Chondrocyte (in vitro differentiated cells): ENCODE measurements around the gene PSMB8. TPM values are rescaled to one million over a fixed set of nuclear protein-coding genes. Genes with fewer than 3 reads are reported as not detected.

Experiments
- DNase-seq: peaks from one replicate; pipeline ENCODE4 v3.0.0; 2021; ENCODE audit warnings: mixed read lengths, low spot score
- H3K27ac Mint-ChIP-seq: one replicate; pipeline ENCODE4 v1.8.0; 2021; ENCODE audit warnings: mild to moderate bottlenecking, moderate library complexity, mixed read lengths; ENCODE audit not compliant: unreplicated experiment
- H3K27me3 Mint-ChIP-seq: 2 replicates; pipeline ENCODE4 v1.8.0; 2021; ENCODE audit warnings: low read depth, mixed read lengths
- H3K36me3 Mint-ChIP-seq: 2 replicates; pipeline ENCODE4 v1.8.0; 2021; ENCODE audit warnings: low read depth, mixed read lengths
- H3K4me1 Mint-ChIP-seq: 2 replicates; pipeline ENCODE4 v1.8.0; 2021; ENCODE audit warnings: low read depth, mild to moderate bottlenecking, mixed read lengths
- H3K4me3 Mint-ChIP-seq: one replicate; pipeline ENCODE4 v1.8.0; 2021; ENCODE audit warnings: mild to moderate bottlenecking, moderate library complexity, mixed read lengths; ENCODE audit not compliant: unreplicated experiment
- H3K9me3 Mint-ChIP-seq: 2 replicates; pipeline ENCODE4 v1.8.0; 2021; ENCODE audit warnings: low read depth, mixed read lengths
- total RNA-seq: library from RNA; stranded (reverse); gene quantifications from 3 replicates; pipeline ENCODE4 v1.2.1, GENCODE V29; 2021
- TF ChIP-seq, protein P1 (sequence below): fragments of 200-600 bp; sonication (generic); IDR thresholded peaks from 2 replicates; pipeline ENCODE4 v1.5.0; 2021; ENCODE audit warnings: antibody characterized with exemption, mild to moderate bottlenecking, moderate library complexity

PSMB8 gene
- total RNA-seq, 1 donor from 2014 or later = 14.6 TPM

- Mint-ChIP-seq H3K4me3 (no peak within 1 kb of the TSS), H3K27me3 (peaks cover 23% of the 10 kb centered on the region), H3K9me3 (no peaks in the 10 kb centered on the region), H3K4me1 (peaks cover 8% of the 10 kb centered on the region), H3K27ac (no peak within 1 kb of the TSS), H3K36me3 (peaks cover 3% of the 10 kb centered on the region)
- TF ChIP-seq, protein P1, sequence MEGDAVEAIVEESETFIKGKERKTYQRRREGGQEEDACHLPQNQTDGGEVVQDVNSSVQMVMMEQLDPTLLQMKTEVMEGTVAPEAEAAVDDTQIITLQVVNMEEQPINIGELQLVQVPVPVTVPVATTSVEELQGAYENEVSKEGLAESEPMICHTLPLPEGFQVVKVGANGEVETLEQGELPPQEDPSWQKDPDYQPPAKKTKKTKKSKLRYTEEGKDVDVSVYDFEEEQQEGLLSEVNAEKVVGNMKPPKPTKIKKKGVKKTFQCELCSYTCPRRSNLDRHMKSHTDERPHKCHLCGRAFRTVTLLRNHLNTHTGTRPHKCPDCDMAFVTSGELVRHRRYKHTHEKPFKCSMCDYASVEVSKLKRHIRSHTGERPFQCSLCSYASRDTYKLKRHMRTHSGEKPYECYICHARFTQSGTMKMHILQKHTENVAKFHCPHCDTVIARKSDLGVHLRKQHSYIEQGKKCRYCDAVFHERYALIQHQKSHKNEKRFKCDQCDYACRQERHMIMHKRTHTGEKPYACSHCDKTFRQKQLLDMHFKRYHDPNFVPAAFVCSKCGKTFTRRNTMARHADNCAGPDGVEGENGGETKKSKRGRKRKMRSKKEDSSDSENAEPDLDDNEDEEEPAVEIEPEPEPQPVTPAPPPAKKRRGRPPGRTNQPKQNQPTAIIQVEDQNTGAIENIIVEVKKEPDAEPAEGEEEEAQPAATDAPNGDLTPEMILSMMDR = no peak
- no peak for DNase-seq
These were observed 27.1 kb downstream of the PSMB8 start, which contains the start of gene HLA-DOB for GRCh38 chr6:32816746-32817204. Gene HLA-DOB, minus strand, starts transcription at chr6:32817002. Its CDS starts 51 bp downstream, at chr6:32816951.

- Mint-ChIP-seq H3K27ac (no peak overlapping the region), H3K9me3 (no peaks in the 10 kb centered on the region), H3K4me1 (peaks cover 8% of the 10 kb centered on the region), H3K27me3 (peaks cover 23% of the 10 kb centered on the region), H3K4me3 (no peak overlapping the region), H3K36me3 (peaks cover 3% of the 10 kb centered on the region)
- DNase-seq = no peak
- TF ChIP-seq, protein P1 = no peak
These were observed 27.9 kb downstream of the PSMB8 start for GRCh38 chr6:32815996-32816395.

DNA sequence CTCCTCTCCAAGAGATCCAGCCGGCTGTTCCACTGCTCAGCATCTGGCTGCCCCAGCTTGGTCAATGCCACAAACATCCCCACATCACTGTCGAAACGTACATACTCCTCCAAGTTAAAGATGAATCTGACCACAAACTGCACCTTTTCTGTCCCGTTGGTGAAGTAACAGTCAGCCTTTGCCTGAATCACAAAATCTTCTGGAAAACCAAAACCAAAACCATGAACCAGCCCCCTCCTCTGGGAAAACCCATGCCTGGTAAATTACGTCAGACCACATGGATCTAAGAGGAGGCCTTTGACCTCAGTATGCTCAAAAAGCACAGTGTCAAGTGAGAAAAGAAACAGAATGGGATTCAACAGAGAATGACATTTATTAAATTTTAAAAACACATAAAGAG is 28.7 kb downstream of the PSMB8 start:
- no peak overlapping the region for H3K4me3 Mint-ChIP-seq
- no peak for DNase-seq
- peaks cover 8% of the 10 kb centered on the region for H3K4me1 Mint-ChIP-seq
- no peaks in the 10 kb centered on the region for H3K9me3 Mint-ChIP-seq
- TF ChIP-seq, protein P1 = no peak
- peak overlapping the region; percentile 54 for H3K27ac Mint-ChIP-seq
- H3K27me3 Mint-ChIP-seq = peaks cover 28% of the 10 kb centered on the region
- peaks cover 3% of the 10 kb centered on the region for H3K36me3 Mint-ChIP-seq

DNA sequence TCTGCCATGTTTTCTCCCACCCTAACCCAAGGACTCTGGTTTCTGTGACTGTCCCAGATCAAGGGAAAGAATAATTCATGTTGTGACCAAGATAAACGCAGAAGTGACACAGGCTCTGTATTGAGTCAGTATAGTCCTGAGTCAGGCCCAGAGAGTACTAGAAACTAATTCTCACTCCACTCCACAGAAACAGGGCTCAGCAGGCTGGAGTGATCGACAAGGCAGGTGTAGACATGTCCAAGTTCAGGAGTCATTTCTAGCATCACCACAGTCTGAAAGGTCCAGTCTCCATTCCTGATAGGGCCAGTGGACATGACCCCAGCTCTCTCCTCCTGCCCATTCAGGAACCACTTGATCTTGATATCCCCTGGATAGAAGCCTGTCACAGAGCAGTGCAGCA is 29.7 kb downstream of the PSMB8 start:
- DNase-seq = no peak
- peaks cover 3% of the 10 kb centered on the region for H3K36me3 Mint-ChIP-seq

GRCh38 chr6:32809171-32809570 is 34.7 kb downstream of the PSMB8 start:
- H3K4me3 Mint-ChIP-seq = no peak overlapping the region
- H3K27ac Mint-ChIP-seq = no peak overlapping the region
- H3K36me3 Mint-ChIP-seq = peaks cover 3% of the 10 kb centered on the region
- H3K4me1 Mint-ChIP-seq = peaks cover 7% of the 10 kb centered on the region
- TF ChIP-seq, protein P1 = no peak
- peaks cover 44% of the 10 kb centered on the region for H3K27me3 Mint-ChIP-seq
- H3K9me3 Mint-ChIP-seq = no peaks in the 10 kb centered on the region
- DNase-seq = no peak

More for the DNA sequence above, 29.7 kb downstream of the PSMB8 start:
- H3K4me3 Mint-ChIP-seq = no peak overlapping the region
- TF ChIP-seq, protein P1 = no peak
- H3K27ac Mint-ChIP-seq = no peak overlapping the region
- no peaks in the 10 kb centered on the region for H3K9me3 Mint-ChIP-seq
- peaks cover 8% of the 10 kb centered on the region for H3K4me1 Mint-ChIP-seq
- H3K27me3 Mint-ChIP-seq = peaks cover 29% of the 10 kb centered on the region
